AG04450 (cell line): ENCODE results near the gene KLHL20. TPM values are rescaled to one million over a fixed set of nuclear protein-coding genes. Genes with fewer than 3 reads are reported as not detected.
"Not testable (repeated sequence)": the region's sequence is repeated elsewhere in the genome, so short reads cannot be mapped to it uniquely, and the experiment has no call there.

Experiments
- CTCF ChIA-PET: fragments of 300-600, 350-600 bp; formaldehyde crosslinking; extraction: SDS; loops from one replicate; lab custom pipeline; 2022; ENCODE audit warnings: antibody characterized with exemption, inconsistent platforms; lab: Charles Lee
- POLR2A ChIA-PET: fragments of 350-600 bp; formaldehyde crosslinking; extraction: SDS; loops from one replicate; lab custom pipeline; 2021; ENCODE audit warnings: antibody characterized with exemption, inconsistent platforms; lab: Yijun Ruan, JAX
- DNase-seq: peaks from one replicate; pipeline ENCODE4 v3.0.0-alpha.2; 2011; ENCODE audit warnings: low read depth, low spot score
- H3K27ac ChIP-seq: one replicate; pipeline ENCODE4 v1.5.1; 2012; ENCODE audit warnings: low read depth, low read length, control low read depth
- H3K27me3 ChIP-seq: one replicate; pipeline ENCODE4 v1.6.0; 2012; ENCODE audit warnings: low read length; ENCODE audit not compliant: control insufficient read depth, insufficient read depth
- H3K4me3 ChIP-seq: 2 replicates; pipeline ENCODE4 v1.5.1; 2011; ENCODE audit warnings: mild to moderate bottlenecking, low read depth, low read length, control low read depth
- H3K9me3 ChIP-seq: 2 replicates; pipeline ENCODE4 v1.5.1; 2012; ENCODE audit warnings: low read length; ENCODE audit not compliant: control insufficient read depth, insufficient read depth
- CTCF ChIP-seq: IDR thresholded peaks from 2 replicates; pipeline ENCODE4 v1.5.1; 2011; ENCODE audit warnings: low read depth, low read length, control low read depth, inconsistent platforms
- polyA plus RNA-seq: library from polyadenylated mRNA; depleted of rRNA; stranded (reverse); fragments of >200 nt; gene quantifications from 2 replicates; pipeline ENCODE4 v1.2.3, GENCODE V29; 2011

The KLHL20 gene
- polyA plus RNA-seq, 1 experiment: 19.7 TPM

- ChIA-PET POLR2A (interaction anchor here (1.2 kb wide), 1 partner anchor 34 kb away, joined by 4 read pairs; the partner anchor contains the start of gene KLHL20), CTCF (interaction anchor here (0.7 to 1.5 kb wide), 2 partner anchors 56 to 469 kb away, joined by 3 to 5 read pairs; no protein-coding TSS in a partner anchor)
- H3K4me3 ChIP-seq: no peak overlapping the region
- no peak overlapping the region for H3K27ac ChIP-seq
- no peak for DNase-seq
- TF ChIP-seq CTCF: no peak
- H3K27me3 ChIP-seq: no peaks in the 10 kb centered on the region
- H3K9me3 ChIP-seq: no peaks in the 10 kb centered on the region
These were observed 34.4 kb downstream of the KLHL20 start for GRCh38 chr1:173749137-173749536.

GRCh38 chr1:173753830-173754229 lies 39.0 kb downstream of the KLHL20 start:
- POLR2A ChIA-PET: no interaction called here
- Histone ChIP-seq H3K27ac (no peak overlapping the region), H3K9me3 (no peaks in the 10 kb centered on the region), H3K27me3 (no peaks in the 10 kb centered on the region), H3K4me3 (no peak overlapping the region)
- CTCF ChIA-PET: interaction anchor here (1.3 kb wide), 1 partner anchor 324 kb away, joined by 3 read pairs; no protein-coding TSS in a partner anchor
- DNase-seq: no peak
- no peak for TF ChIP-seq CTCF

GRCh38 chr1:173757666-173758065 lies 42.9 kb downstream of the KLHL20 start:
- no peaks in the 10 kb centered on the region for H3K9me3 ChIP-seq
- CTCF ChIA-PET: no interaction called here
- no peak overlapping the region for H3K27ac ChIP-seq
- no peak for DNase-seq
- no peak for TF ChIP-seq CTCF
- POLR2A ChIA-PET: interaction anchor here (0.6 kb wide), 1 partner anchor 9 kb away, joined by 4 read pairs; no protein-coding TSS in a partner anchor
- H3K27me3 ChIP-seq: no peaks in the 10 kb centered on the region
- H3K4me3 ChIP-seq: no peak overlapping the region

- ChIA-PET CTCF (no interaction called here), POLR2A (no interaction called here)
- H3K27ac ChIP-seq: no peak overlapping the region
- DNase-seq: no peak
- no peak for TF ChIP-seq CTCF
- H3K27me3 ChIP-seq: no peaks in the 10 kb centered on the region
- H3K4me3 ChIP-seq: no peak overlapping the region
- no peaks in the 10 kb centered on the region for H3K9me3 ChIP-seq
These were observed 43.3 kb downstream of the KLHL20 start for GRCh38 chr1:173758110-173758509.

GRCh38 chr1:173758980-173759379 lies 44.2 kb downstream of the KLHL20 start:
- Histone ChIP-seq H3K27ac (no peak overlapping the region), H3K9me3 (no peaks in the 10 kb centered on the region), H3K4me3 (no peak overlapping the region), H3K27me3 (no peaks in the 10 kb centered on the region)
- ChIA-PET CTCF (no interaction called here), POLR2A (no interaction called here)
- DNase-seq: no peak
- TF ChIP-seq CTCF: no peak

- H3K27me3 ChIP-seq, H3K4me3 ChIP-seq, DNase-seq, H3K9me3 ChIP-seq, POLR2A ChIA-PET, H3K27ac ChIP-seq: not testable (repeated sequence)
- CTCF ChIA-PET: interaction anchor here (0.6 kb wide), 1 partner anchor 296 kb away, joined by 3 read pairs; no protein-coding TSS in a partner anchor
These were observed 49.5 kb downstream of the KLHL20 start for GRCh38 chr1:173764331-173764730.
